IMR-90 (cell line): ENCODE measurements around the gene HOXD13. TPM values are rescaled to one million over a fixed set of nuclear protein-coding genes. Genes with fewer than 3 reads are reported as not detected.

ENCODE experiments used
- ATAC-seq: fragments of 200-7000 bp; cut with Tn5 transposase; 2 replicates; pipeline ENCODE4 v1.9.1; 2020; ENCODE audit warnings: low read depth, mild to moderate bottlenecking, moderate library complexity
- BruUV-seq: library from RNA; stranded (reverse); fragments of 400-500 nt; replicated peaks from 2 replicates; lab custom pipeline; 2021; lab: Mats Ljungman, UMichigan
- CTCF ChIA-PET: fragments of 300-600 bp; formaldehyde crosslinking; extraction: SDS; loops from one replicate; lab custom pipeline; 2021; ENCODE audit warnings: antibody characterized with exemption; lab: Yijun Ruan, JAX
- POLR2A ChIA-PET: fragments of 300-600 bp; sonication (Branson Sonifier 250); formaldehyde crosslinking; loops from one replicate; lab custom pipeline; 2022; ENCODE audit warnings: antibody characterized with exemption; ENCODE audit not compliant: unreplicated experiment; lab: Charles Lee
- DNase-seq: peaks from one replicate; pipeline ENCODE4 v3.0.0; 2013
- H2AFZ ChIP-seq: replicated peaks from 2 replicates; pipeline ENCODE3; 2013; ENCODE audit warnings: low read length, mild to moderate bottlenecking; ENCODE audit not compliant: poor library complexity
- H2AK5ac ChIP-seq: 2 replicates; pipeline ENCODE4 v1.6.1; 2013; ENCODE audit warnings: low read depth, low read length, inconsistent platforms
- H2AK9ac ChIP-seq: replicated peaks from 2 replicates; pipeline ENCODE3; 2013; ENCODE audit warnings: mild to moderate bottlenecking, low read depth, low read length, moderate library complexity; ENCODE audit not compliant: poor library complexity
- H2BK120ac ChIP-seq: 2 replicates; pipeline ENCODE4 v1.6.1; 2013; ENCODE audit warnings: low read depth, low read length, inconsistent platforms
- H2BK15ac ChIP-seq: 3 replicates; pipeline ENCODE4 v1.6.1; 2013; ENCODE audit warnings: low read depth, low read length, inconsistent platforms
- H2BK20ac ChIP-seq: 2 replicates; pipeline ENCODE4 v1.6.1; 2013; ENCODE audit warnings: low read depth, mild to moderate bottlenecking, inconsistent platforms, low read length, moderate library complexity
- H2BK5ac ChIP-seq: 2 replicates; pipeline ENCODE4 v1.6.1; 2013; ENCODE audit warnings: mild to moderate bottlenecking, low read depth, low read length, inconsistent platforms; ENCODE audit not compliant: poor library complexity, severe bottlenecking
- H3K14ac ChIP-seq: replicated peaks from 2 replicates; pipeline ENCODE4 v1.6.1; 2013; ENCODE audit warnings: low read depth, low read length, inconsistent platforms
- H3K18ac ChIP-seq: 2 replicates; pipeline ENCODE4 v1.6.1; 2013; ENCODE audit warnings: low read depth, low read length, control low read depth
- H3K23ac ChIP-seq: 2 replicates; pipeline ENCODE4 v1.6.1; 2013; ENCODE audit warnings: low read depth, low read length, inconsistent platforms
- H3K27ac ChIP-seq: 2 replicates; pipeline ENCODE4 v1.5.1; 2013; ENCODE audit warnings: mild to moderate bottlenecking, control low read depth, low read length; ENCODE audit not compliant: insufficient read depth
- H3K27me3 ChIP-seq: 2 replicates; pipeline ENCODE4 v1.6.1; 2013; ENCODE audit warnings: low read length; ENCODE audit not compliant: control insufficient read depth, insufficient read depth
- H3K36me3 ChIP-seq: 2 replicates; pipeline ENCODE4 v1.6.1; 2013; ENCODE audit warnings: low read length, mixed read lengths; ENCODE audit not compliant: control insufficient read depth, insufficient read depth
- H3K4ac ChIP-seq: 2 replicates; pipeline ENCODE4 v1.6.1; 2013; ENCODE audit warnings: low read depth, low read length, inconsistent platforms
- H3K4me1 ChIP-seq: 2 replicates; pipeline ENCODE4 v1.6.1; 2013; ENCODE audit warnings: low read length, mixed read lengths; ENCODE audit not compliant: control insufficient read depth, insufficient read depth
- H3K4me2 ChIP-seq: 2 replicates; pipeline ENCODE4 v1.6.1; 2013; ENCODE audit warnings: low read depth, mild to moderate bottlenecking, control low read depth, low read length, moderate library complexity
- H3K4me3 ChIP-seq: 2 replicates; pipeline ENCODE4 v1.5.1; 2013; ENCODE audit warnings: low read depth, mild to moderate bottlenecking, control low read depth, low read length, moderate library complexity; ENCODE audit not compliant: insufficient read depth
- H3K56ac ChIP-seq: 2 replicates; pipeline ENCODE4 v1.6.1; 2013; ENCODE audit warnings: low read length, inconsistent platforms; ENCODE audit not compliant: insufficient read depth; ENCODE audit errors: extremely low read depth
- H3K79me1 ChIP-seq, 2 experiments: 2 replicates each; pipeline ENCODE4 v1.6.1; 2013; ENCODE audit warnings: low read length in 2 of 2, inconsistent platforms in 1 of 2, low read depth in 1 of 2
- H3K9ac ChIP-seq: 2 replicates; pipeline ENCODE4 v1.6.1; 2013; ENCODE audit warnings: low read depth, low read length, control low read depth
- H3K9me1 ChIP-seq: 2 replicates; pipeline ENCODE4 v1.6.1; 2013; ENCODE audit warnings: low read length, inconsistent platforms; ENCODE audit not compliant: insufficient read depth
- H3K9me3 ChIP-seq: 2 replicates; pipeline ENCODE4 v1.6.1; 2013; ENCODE audit warnings: low read length; ENCODE audit not compliant: control insufficient read depth, insufficient read depth
- H4K20me1 ChIP-seq: 2 replicates; pipeline ENCODE4 v1.6.1; 2013; ENCODE audit warnings: low read length, inconsistent platforms; ENCODE audit not compliant: insufficient read depth
- H4K5ac ChIP-seq: 2 replicates; pipeline ENCODE4 v1.6.1; 2013; ENCODE audit warnings: mild to moderate bottlenecking, low read depth, low read length, control low read depth
- H4K8ac ChIP-seq, 2 experiments: 2 replicates each; pipeline ENCODE4 v1.6.1; 2013; ENCODE audit warnings: low read depth in 2 of 2, low read length in 2 of 2, control low read depth in 1 of 2, inconsistent platforms in 1 of 2
- H4K91ac ChIP-seq: 2 replicates; pipeline ENCODE4 v1.6.1; 2013; ENCODE audit warnings: low read depth, low read length, inconsistent platforms; ENCODE audit not compliant: insufficient read depth
- CEBPB ChIP-seq: IDR thresholded peaks from 2 replicates; pipeline ENCODE4 v1.6.1; 2012; ENCODE audit warnings: low read depth, low read length, improper control_type of control experiment
- CHD1 ChIP-seq: IDR thresholded peaks from 2 replicates; pipeline ENCODE4 v1.6.1; 2012; ENCODE audit warnings: low read depth, low read length, improper control_type of control experiment
- POLR2A ChIP-seq: IDR thresholded peaks from 2 replicates; pipeline ENCODE4 v1.6.1; 2012; ENCODE audit warnings: mild to moderate bottlenecking, low read depth, low read length
- RCOR1 ChIP-seq: IDR thresholded peaks from 2 replicates; pipeline ENCODE4 v1.6.1; 2012; ENCODE audit warnings: mild to moderate bottlenecking, low read length, improper control_type of control experiment; ENCODE audit not compliant: insufficient replicate concordance
- WGBS, 2 experiments: methylation state at CpG; one replicate each; pipeline versions ENCODE4 v1.1.5 to v1.1.7; 2013; ENCODE audit warnings: missing lambda C conversion rate in 2 of 2; ENCODE audit not compliant: insufficient read length in 1 of 2; ENCODE audit errors: extremely low coverage in 2 of 2; 5-methylcytosine and 5-hydroxymethylcytosine counted together
- dilution Hi-C: fragments of 300-500 bp; cut with HindIII; formaldehyde crosslinking; loops from one replicate; pipeline ENCODE4 v1.14.3; 2018; ENCODE audit warnings: low sequenced_read_pairs; ENCODE audit not compliant: unreplicated experiment
- in situ Hi-C: fragments of 300-500 bp; cut with MboI; formaldehyde crosslinking; loops from 3 replicates; pipeline ENCODE4 v1.14.3; 2019; ENCODE audit warnings: low sequenced_read_pairs, inconsistent platforms, mixed read lengths
- intact Hi-C: fragments of 100-400 bp; cut with micrococcal nuclease; formaldehyde crosslinking; loops from 2 replicates; pipeline ENCODE4 v1.10.0; 2022
- polyA plus RNA-seq, 3 experiments: library from polyadenylated mRNA; depleted of rRNA; stranded (reverse); fragments of >200 nt; gene quantifications; 2 replicates each; pipeline ENCODE4 v1.2.3, GENCODE V29; 2012; ENCODE audit warnings: low replicate concordance in 1 of 3
- total RNA-seq: library from RNA; depleted of rRNA; stranded (reverse); fragments of >200 nt; gene quantifications from 2 replicates; pipeline ENCODE4 v1.2.3, GENCODE V29; 2012
- TF ChIP-seq, protein P1 (sequence below): fragments of 150-350 bp; IDR thresholded peaks from 2 replicates; pipeline ENCODE4 v1.6.1; 2017; ENCODE audit warnings: mild to moderate bottlenecking, antibody characterized with exemption, low read length, low read depth

HOXD13 gene
- total and polyA plus RNA-seq, 2 of the 4 experiments (the other 2 are of a cell fraction): not detected

DNA sequence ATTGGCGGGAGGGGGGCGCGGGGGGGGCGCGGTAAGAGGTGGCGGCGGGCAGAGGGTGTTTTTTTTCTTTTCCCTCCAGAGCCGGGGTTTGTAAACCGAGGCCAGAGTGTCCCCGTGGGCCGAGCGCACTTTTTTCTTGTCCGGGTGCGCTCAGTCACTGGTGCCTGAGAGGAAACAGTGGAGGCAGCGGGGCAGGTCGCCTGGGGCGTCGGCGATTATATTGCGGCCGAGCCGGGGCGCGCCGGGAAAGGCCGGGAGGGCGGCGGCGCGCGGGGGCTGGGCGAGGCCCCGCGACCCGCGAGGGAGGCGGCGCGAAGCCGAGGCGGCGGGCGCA is 37.3 kb downstream of the HOXD13 start:
- no peaks in the 10 kb centered on the region for H4K20me1 ChIP-seq
- no peak overlapping the region for H2AK5ac ChIP-seq
- POLR2A ChIA-PET: no interaction called here
- H3K36me3 ChIP-seq: no peaks in the 10 kb centered on the region
- intact Hi-C loops (no loop called here), dilution Hi-C loops (no loop called here), in situ Hi-C loops (loop anchor here (5.0 to 10.0 kb wide), 4 partner anchors 325 to 1025 kb away; no protein-coding TSS in a partner anchor)
- 9% methylated on average over 12 of the region's 43 CpGs; no CpG with 5 or more reads in 1 of the 2 experiments for WGBS, 2 experiments
- peak; percentile 8; the same call in 1 of the 2 replicates for ATAC-seq
- H3K56ac ChIP-seq: no peak overlapping the region
- BruUV-seq: no TSS peak
- no peak overlapping the region for H2AK9ac ChIP-seq
- no peaks in the 10 kb centered on the region for H3K9me1 ChIP-seq
- H3K4ac ChIP-seq: no peak overlapping the region
- peaks cover 86% of the 10 kb centered on the region for H3K27me3 ChIP-seq
- peak overlapping the region; percentile 66 for H2AFZ ChIP-seq
- no peak for DNase-seq
- no peak overlapping the region for H2BK20ac ChIP-seq
- H3K4me3 ChIP-seq: peak overlapping the region; percentile 7; the same call in 1 of the 2 replicates
- H4K91ac ChIP-seq: no peak overlapping the region
- H2BK120ac ChIP-seq: no peak overlapping the region
- no peak overlapping the region for H3K14ac ChIP-seq
- no peak overlapping the region for H3K23ac ChIP-seq
- H3K4me2 ChIP-seq: 0 out of 2 replicates have a peak overlapping the region, but pooled peaks have one; percentile 28
- H3K18ac ChIP-seq: no peak overlapping the region
- TF ChIP-seq CEBPB: no peak
- TF ChIP-seq, protein P1, sequence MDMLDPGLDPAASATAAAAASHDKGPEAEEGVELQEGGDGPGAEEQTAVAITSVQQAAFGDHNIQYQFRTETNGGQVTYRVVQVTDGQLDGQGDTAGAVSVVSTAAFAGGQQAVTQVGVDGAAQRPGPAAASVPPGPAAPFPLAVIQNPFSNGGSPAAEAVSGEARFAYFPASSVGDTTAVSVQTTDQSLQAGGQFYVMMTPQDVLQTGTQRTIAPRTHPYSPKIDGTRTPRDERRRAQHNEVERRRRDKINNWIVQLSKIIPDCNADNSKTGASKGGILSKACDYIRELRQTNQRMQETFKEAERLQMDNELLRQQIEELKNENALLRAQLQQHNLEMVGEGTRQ: no peak
- no peak for TF ChIP-seq CHD1
- TF ChIP-seq POLR2A: no peak
- TF ChIP-seq RCOR1: no peak
- no peaks in the 10 kb centered on the region for H3K4me1 ChIP-seq
- no peak overlapping the region for H4K5ac ChIP-seq
- H2BK15ac ChIP-seq: no peak overlapping the region
- CTCF ChIA-PET: interaction anchor here (1.7 kb wide), 1 partner anchor 325 kb away, joined by 6 read pairs; no protein-coding TSS in a partner anchor
- no peaks in the 10 kb centered on the region for H3K79me1 ChIP-seq
- H3K27ac ChIP-seq: no peak overlapping the region
- no peaks in the 10 kb centered on the region; the same call in none of the 2 replicates for H3K9me3 ChIP-seq
- no peak overlapping the region for H3K9ac ChIP-seq
- H4K8ac ChIP-seq: no peak overlapping the region
- H2BK5ac ChIP-seq: no peak overlapping the region
